Transverse colon (tissue), 4 donors: ENCODE data around the gene ZNF691. TPM values are rescaled to one million over a fixed set of nuclear protein-coding genes. Genes with fewer than 3 reads are reported as not detected.

ENCODE experiments used
- DNase-seq: peaks from one replicate; pipeline ENCODE4 v3.0.0-alpha.2; 2019
- H3K27ac ChIP-seq, 4 donors: fragments of 200-600 bp; sonication (generic); 2 replicates each; pipeline ENCODE4 v1.5.1; 2016 to 2018; ENCODE audit warnings: inconsistent platforms in 4 of 4
- H3K27me3 ChIP-seq: fragments of 200-600 bp; sonication (generic); 2 replicates; pipeline ENCODE4 v1.5.1; 2017; ENCODE audit warnings: inconsistent platforms
- H3K36me3 ChIP-seq, 4 donors: fragments of 200-600 bp; sonication (generic); 2 replicates each; pipeline ENCODE4 v1.5.1; 2017 to 2019; ENCODE audit warnings: inconsistent platforms in 4 of 4
- H3K4me1 ChIP-seq, 4 donors: fragments of 200-600 bp; sonication (generic); 2 replicates each; pipeline ENCODE4 v1.5.1; 2017 to 2020; ENCODE audit warnings: inconsistent platforms in 4 of 4
- H3K4me3 ChIP-seq, 4 donors: fragments of 200-600 bp; sonication (generic); 1 replicate in 1 of 4; 2 replicates in 3 of 4; pipeline versions ENCODE4 v1.5.1 to v1.6.1; 2017 to 2019; ENCODE audit warnings: inconsistent platforms in 4 of 4
- H3K9me3 ChIP-seq, 2 donors: fragments of 200-600 bp; sonication (generic); 2 replicates each; pipeline ENCODE4 v1.5.1; 2017 to 2019; ENCODE audit warnings: inconsistent platforms in 2 of 2
- EP300 ChIP-seq: sonication (generic); formaldehyde crosslinking; IDR thresholded peaks from one replicate; pipeline ENCODE4 v1.6.1; 2017; ENCODE audit warnings: antibody characterized with exemption, low read depth
- POLR2A ChIP-seq: fragments of 450-650 bp; IDR thresholded peaks from one replicate; pipeline ENCODE4 v1.6.1; 2016; ENCODE audit warnings: antibody characterized with exemption, mild to moderate bottlenecking, moderate library complexity
- POLR2AphosphoS5 ChIP-seq, 3 donors: sonication (generic); formaldehyde crosslinking; IDR thresholded peaks; one replicate each; pipeline ENCODE4 v1.6.1; 2016; ENCODE audit warnings: antibody characterized with exemption in 3 of 3
- WGBS, 2 donors: methylation state at CpG; one replicate each; pipeline ENCODE4 v1.1.5; 2018; ENCODE audit warnings: low coverage in 1 of 2; 5-methylcytosine and 5-hydroxymethylcytosine counted together
- in situ Hi-C, 4 donors: fragments of 200-750 bp; cut with MboI; loops; one replicate each; pipeline versions ENCODE4 v1.15.0 to v1.15.1; 2017; ENCODE audit warnings: low sequenced_read_pairs in 3 of 4, low pct_ligation_motif_present in 1 of 4, low pct_unique_long_range_greater_than_20kb in 1 of 4
- intact Hi-C: fragments of 100-400 bp; cut with DNase I; formaldehyde crosslinking; loops from one replicate; pipeline ENCODE4 v1.15.1; 2023; ENCODE audit warnings: low total_unique reads
- total RNA-seq, 4 donors: library from RNA; depleted of rRNA; stranded (reverse); fragments of >200 nt; gene quantifications; one replicate each; pipeline ENCODE4 v1.1.0, GENCODE V29; 2016
- TF ChIP-seq, protein P1 (sequence below), 5 experiments: fragments of 200-600 bp in 3 of 5; fragments of 450-650 bp in 2 of 5; sonication (generic) in 3 of 5; IDR thresholded peaks; 1 replicate in 2 of 5; 2 replicates in 3 of 5; pipeline ENCODE4 v1.5.1; 2016 to 2017; ENCODE audit warnings: antibody characterized with exemption in 5 of 5, inconsistent platforms in 3 of 5, mild to moderate bottlenecking in 2 of 5, moderate library complexity in 1 of 5

Gene ZNF691
- total RNA-seq, 4 donors from 2014 or later: 1.00 to 11.3 (median 6.0) TPM

DNA sequence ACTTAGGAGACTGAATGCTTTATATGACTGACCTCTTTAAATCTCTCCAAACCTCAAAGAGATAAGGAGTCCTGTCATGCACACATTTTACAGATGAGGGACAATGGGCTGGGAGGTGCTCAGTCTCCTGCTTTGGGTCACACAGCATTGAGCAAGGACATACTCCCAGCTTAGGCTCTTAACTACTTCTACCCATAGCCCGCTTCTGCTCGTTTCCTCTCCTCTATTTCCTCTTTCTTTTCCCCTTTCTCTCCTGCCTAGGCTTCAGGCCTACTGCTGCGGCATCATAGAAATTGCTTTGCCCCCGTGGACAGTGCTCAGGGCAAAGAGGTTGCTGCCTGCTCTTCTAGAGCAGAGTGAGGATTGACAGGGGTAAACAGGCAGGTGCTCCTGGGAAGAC is 12.4 kb upstream of the ZNF691 start:
- no peaks in the 10 kb centered on the region for H3K4me1 ChIP-seq
- no peaks in the 10 kb centered on the region for H3K36me3 ChIP-seq
- 80 to 83% methylated on average over 4 of the region's 4 CpGs for WGBS, 2 donors
- H3K27me3 ChIP-seq: no peaks in the 10 kb centered on the region
- no peak for DNase-seq
- H3K4me3 ChIP-seq: no peak overlapping the region
- no peak overlapping the region for H3K27ac ChIP-seq
- H3K9me3 ChIP-seq: no peaks in the 10 kb centered on the region
- TF ChIP-seq, protein P1, sequence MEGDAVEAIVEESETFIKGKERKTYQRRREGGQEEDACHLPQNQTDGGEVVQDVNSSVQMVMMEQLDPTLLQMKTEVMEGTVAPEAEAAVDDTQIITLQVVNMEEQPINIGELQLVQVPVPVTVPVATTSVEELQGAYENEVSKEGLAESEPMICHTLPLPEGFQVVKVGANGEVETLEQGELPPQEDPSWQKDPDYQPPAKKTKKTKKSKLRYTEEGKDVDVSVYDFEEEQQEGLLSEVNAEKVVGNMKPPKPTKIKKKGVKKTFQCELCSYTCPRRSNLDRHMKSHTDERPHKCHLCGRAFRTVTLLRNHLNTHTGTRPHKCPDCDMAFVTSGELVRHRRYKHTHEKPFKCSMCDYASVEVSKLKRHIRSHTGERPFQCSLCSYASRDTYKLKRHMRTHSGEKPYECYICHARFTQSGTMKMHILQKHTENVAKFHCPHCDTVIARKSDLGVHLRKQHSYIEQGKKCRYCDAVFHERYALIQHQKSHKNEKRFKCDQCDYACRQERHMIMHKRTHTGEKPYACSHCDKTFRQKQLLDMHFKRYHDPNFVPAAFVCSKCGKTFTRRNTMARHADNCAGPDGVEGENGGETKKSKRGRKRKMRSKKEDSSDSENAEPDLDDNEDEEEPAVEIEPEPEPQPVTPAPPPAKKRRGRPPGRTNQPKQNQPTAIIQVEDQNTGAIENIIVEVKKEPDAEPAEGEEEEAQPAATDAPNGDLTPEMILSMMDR (IDR thresholded peaks at IDR 0.05): no peak
- intact Hi-C loops (no loop called here), in situ Hi-C loops (no loop called here)

DNA sequence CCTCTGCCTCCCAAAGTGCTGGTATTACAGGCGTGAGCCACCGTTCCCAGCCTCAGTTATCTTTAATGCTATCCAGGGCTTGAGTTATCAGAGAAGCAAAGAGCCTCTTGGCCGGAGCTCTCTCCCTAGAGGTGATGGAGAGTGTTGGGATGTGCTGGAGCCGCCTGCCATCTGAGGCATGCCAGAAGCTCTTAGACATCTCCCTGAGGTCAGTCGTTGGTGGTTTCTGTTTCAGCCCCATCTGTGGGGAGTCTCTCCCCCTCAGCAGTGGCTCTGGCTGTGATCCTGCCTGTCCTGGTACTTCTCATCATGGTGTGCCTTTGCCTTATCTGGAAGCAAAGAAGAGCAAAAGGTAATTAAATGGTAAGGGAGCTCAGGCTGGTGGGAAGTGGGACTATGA is 11.6 kb upstream of the ZNF691 start:
- TF ChIP-seq, protein P1 (IDR thresholded peaks at IDR 0.05): no peak
- TF ChIP-seq EP300 (no peak), POLR2AphosphoS5 (IDR thresholded peaks at IDR 0.05) (no peak), POLR2A (no peak)
- no peak overlapping the region for H3K27ac ChIP-seq
- no peaks in the 10 kb centered on the region for H3K4me1 ChIP-seq
- intact Hi-C loops: no loop called here
- H3K9me3 ChIP-seq: no peaks in the 10 kb centered on the region
- in situ Hi-C loops: no loop called here
- WGBS, 2 donors: 89 to 100% methylated on average over 2 to 5 of the region's 5 CpGs
- H3K27me3 ChIP-seq: no peaks in the 10 kb centered on the region
- DNase-seq: no peak
- H3K4me3 ChIP-seq: no peak overlapping the region
- no peaks in the 10 kb centered on the region for H3K36me3 ChIP-seq

DNA sequence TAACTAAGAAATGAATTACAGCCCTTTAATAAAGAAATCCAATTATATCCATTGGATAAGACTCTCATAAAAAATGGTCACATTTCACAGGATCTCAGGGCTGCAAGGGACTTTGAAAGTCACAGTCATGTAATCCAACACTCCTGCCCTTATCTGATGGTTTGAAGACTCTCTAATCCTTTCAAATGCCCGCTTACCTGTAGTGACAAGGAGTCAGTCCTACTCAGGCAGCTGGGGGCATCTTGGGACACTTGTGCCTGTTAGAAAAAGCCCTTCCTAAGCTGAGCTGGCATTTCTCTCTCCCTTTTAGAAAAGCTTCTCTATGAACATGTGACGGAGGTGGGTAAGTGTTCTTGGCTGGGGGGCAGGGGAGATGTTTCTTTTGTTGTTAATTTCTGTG is 11.0 kb upstream of the ZNF691 start:
- H3K4me3 ChIP-seq: no peak overlapping the region
- intact Hi-C loops (no loop called here), in situ Hi-C loops (no loop called here)
- no peaks in the 10 kb centered on the region for H3K36me3 ChIP-seq
- no peaks in the 10 kb centered on the region for H3K27me3 ChIP-seq
- H3K9me3 ChIP-seq: no peaks in the 10 kb centered on the region
- H3K4me1 ChIP-seq: no peaks in the 10 kb centered on the region
- WGBS, 2 donors: 94 to 98% methylated on average over 2 of the region's 2 CpGs
- no peak overlapping the region for H3K27ac ChIP-seq
- no peak for TF ChIP-seq EP300
- no peak for DNase-seq

DNA sequence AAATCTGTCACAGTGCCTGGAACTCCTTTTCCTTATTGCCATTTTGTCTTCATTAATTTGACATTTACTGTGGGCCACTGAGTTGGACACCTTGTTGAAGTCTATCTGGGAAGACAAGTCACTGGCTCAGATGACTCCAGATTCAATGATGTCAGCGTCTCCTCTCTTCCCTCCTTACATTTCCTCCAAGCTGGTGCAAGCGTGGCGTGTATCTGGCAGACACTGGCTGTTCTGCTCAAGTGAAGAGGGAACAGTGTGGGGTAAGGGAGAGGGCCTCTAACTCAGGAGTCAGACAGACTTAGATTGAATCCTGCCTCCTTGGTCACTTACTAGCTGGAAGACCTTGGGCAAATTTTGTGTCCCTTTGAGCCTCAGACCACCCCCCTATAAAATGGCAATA is 8.7 kb upstream of the ZNF691 start:
- no peaks in the 10 kb centered on the region for H3K27me3 ChIP-seq
- H3K36me3 ChIP-seq: no peaks in the 10 kb centered on the region
- no peaks in the 10 kb centered on the region for H3K9me3 ChIP-seq
- no peak for DNase-seq
- intact Hi-C loops: no loop called here
- in situ Hi-C loops: no loop called here
- no peak overlapping the region for H3K27ac ChIP-seq
- no peaks in the 10 kb centered on the region for H3K4me1 ChIP-seq
- 57 to 100% methylated on average over 1 to 3 of the region's 3 CpGs for WGBS, 2 donors
- no peak overlapping the region for H3K4me3 ChIP-seq
- TF ChIP-seq, protein P1 (IDR thresholded peaks at IDR 0.05): no peak
- TF ChIP-seq EP300: no peak
- no peak for TF ChIP-seq POLR2A
- no peak for TF ChIP-seq POLR2AphosphoS5 (IDR thresholded peaks at IDR 0.05)

DNA sequence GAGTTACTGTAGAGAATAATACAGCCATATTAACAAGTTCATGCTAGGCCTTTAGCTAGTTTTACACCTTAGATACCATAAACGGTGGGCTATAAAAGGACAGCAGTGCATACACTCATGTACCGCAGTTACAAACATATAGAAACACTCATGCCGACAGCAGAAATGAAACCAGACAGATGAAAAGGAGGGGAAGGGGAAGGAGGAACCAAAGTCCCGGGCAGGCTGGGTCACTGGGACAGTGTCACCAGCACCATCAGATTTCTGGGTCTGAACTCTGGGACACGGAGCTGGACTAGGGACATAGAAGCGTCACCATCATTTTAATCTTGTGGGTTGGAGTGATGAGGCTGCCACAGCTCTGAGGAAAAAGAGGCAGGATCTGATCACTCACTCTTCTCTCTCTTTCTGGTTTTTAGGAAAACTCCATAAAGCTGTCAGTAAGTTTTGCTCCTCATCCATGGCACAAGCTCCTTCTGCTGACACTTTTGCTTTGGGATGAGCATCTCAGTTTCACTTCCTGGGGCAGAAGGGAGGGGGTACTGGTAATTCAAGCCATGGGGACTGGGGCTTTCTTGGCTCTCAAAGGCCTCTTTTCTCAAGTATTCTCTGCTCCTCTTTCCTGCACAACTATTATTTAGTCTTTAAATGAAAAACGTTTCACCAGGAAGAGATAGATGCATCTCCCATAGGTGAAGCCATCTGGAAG is 7.8 kb upstream of the ZNF691 start:
- in situ Hi-C loops (no loop called here), intact Hi-C loops (no loop called here)
- Histone ChIP-seq H3K36me3 (no peaks in the 10 kb centered on the region), H3K27me3 (no peaks in the 10 kb centered on the region), H3K9me3 (no peaks in the 10 kb centered on the region), H3K4me1 (no peaks in the 10 kb centered on the region), H3K4me3 (no peak overlapping the region), H3K27ac (no peak overlapping the region)
- WGBS, 2 donors: 59 to 62% methylated on average over 4 to 7 of the region's 7 CpGs
- DNase-seq: no peak
- TF ChIP-seq POLR2AphosphoS5 (IDR thresholded peaks at IDR 0.05) (no peak), EP300 (no peak), POLR2A (no peak)
- TF ChIP-seq, protein P1 (IDR thresholded peaks at IDR 0.05): no peak
